Activated naive CD4-positive, alpha-beta T cell treated with Interleukin-2 at 50 U/mL for 16 hours (primary cell): Measurements from ENCODE around the gene PLCH2.
A peak's percentile ranks its signal among the peaks of the same experiment; 100 is the strongest.

Experiments used
- DNase-seq: peaks from one replicate; pipeline ENCODE4 v3.0.0-alpha.2; 2020

Gene PLCH2

DNA sequence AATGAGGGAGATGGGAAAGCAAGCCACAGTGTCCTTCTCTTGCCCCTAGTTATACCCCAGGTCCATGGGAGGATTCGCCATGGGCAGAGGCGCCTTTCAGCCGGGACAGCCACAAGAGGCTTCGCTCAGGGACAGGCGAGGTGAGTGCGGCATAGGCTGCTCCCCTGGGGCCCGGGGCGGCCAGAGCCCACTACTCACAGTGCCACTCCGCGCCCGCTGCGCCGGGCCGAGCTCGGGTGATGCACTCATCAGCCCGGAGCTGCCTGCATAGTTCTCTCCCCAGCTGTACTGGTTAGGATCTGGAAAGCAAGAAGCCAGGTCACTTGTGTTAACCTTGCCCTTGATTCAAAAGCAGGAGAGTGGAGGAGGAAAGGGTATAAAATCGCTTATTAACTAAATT lies 41.9 kb downstream of the PLCH2 start:
- DNase-seq, result no peak

GRCh38 chr1:2518528-2518927 lies 42.4 kb downstream of the PLCH2 start:
- DNase-seq, result no peak

DNA sequence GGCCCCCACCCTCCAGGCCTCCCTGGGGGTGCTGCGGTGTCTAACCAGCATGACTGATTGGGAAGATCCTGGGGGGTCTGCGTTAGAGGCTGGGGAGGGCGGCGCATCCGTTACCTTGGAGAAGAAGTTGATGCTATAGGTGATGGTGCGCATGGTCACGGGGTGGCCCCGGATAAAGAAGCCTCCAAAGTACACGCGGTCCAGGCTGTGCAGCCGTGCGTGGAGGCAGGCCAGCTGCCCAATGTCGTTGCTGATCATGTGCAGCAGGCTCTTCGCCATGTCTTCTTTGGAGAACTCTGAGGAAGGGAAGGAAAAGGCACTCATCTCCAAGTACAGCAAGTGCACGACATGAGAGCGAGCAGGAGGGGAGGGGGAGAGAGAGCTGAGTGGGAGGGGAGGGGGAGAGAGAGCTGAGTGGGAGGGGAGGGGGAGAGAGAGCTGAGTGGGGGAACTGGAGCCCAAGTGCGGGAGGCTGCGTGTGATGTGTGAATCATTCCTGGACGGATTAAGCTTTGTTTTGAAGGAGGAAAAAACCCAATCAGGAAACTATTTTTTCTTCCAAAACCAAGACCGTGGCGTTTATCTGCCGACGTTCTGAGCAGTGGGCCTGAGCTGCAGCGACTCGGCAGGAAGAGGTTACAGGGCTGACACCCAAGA lies 43.1 kb downstream of the PLCH2 start:
- DNase-seq, result no peak

- no peak for DNase-seq
Measured at GRCh38 chr1:2519729-2520128, 43.6 kb downstream of the PLCH2 start.

GRCh38 chr1:2520206-2520605 lies 44.1 kb downstream of the PLCH2 start:
- no peak for DNase-seq

- no peak for DNase-seq
Measured at GRCh38 chr1:2520806-2521205, 44.7 kb downstream of the PLCH2 start.

GRCh38 chr1:2522230-2522629 lies 46.1 kb downstream of the PLCH2 start:
- no peak for DNase-seq

DNA sequence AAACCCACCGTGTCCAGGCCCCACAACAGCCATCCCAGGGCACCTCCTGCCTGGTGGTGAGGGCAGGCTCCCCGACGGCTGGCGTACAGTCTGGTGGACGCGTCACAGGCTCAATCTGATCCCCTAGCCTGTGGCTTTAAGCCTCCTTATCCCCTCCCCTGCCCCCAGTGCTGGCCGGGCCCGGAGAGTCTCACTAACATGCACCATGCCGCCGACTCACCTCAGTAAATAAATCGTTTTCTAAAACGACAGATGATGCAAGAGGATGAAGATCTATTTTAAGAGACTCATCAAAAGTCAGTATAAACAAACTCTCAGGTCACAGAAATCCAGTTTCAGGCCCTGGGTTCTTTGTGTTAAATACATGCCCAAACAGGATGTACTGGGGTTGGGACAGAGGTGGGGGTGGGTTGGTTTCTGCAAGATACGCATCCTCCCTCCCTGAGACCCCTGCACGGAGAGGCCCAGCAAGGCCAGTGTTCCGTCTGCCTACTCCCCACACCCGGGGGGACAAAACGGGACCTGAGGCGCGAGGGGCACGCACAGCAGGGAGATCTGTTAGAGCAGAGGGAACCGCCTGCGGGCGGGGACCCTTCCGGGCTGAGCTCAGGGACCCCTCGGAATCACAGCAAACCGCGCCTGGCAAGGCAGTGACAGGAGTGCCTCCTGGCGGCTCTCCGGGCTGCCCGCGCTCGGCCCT lies 47.3 kb downstream of the PLCH2 start:
- DNase-seq, result peak; percentile 32

DNA sequence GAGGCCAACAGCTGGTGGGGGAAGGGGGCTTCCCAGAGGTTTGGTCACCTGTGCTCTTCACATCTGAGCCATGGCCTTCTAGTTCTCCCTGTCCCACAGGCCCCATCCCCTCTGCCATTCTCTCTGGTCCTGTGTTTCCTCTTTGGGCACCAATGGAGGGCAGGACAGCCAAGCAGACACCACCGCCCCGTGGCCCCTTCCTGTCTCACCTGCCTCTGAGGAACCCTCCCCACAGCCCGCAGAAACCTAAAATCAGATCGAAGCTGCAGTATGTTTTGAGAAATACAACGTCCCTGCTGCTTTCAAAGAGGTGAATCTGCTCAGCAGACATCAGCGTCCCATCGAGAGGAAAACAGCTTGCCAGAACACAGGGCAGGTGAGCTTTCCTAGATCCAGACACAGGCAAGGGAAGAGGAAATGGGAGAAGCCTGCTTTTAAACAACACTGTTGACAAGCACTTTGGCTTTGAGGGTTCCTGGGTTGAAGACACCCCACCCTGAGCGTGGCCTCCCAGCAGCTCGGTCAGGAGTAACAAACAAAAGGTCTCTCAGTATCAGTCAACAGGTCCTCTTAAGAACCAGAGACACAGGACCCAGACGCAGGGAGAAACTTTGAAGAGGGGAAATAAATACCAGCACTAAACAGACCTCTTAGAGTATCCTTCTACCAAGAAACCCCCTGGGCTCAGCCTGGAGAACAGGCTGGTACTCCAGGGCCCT lies 48.0 kb downstream of the PLCH2 start:
- peak; percentile 41 for DNase-seq

- DNase-seq, result no peak
Measured at GRCh38 chr1:2525572-2525919, 49.5 kb downstream of the PLCH2 start.

DNA sequence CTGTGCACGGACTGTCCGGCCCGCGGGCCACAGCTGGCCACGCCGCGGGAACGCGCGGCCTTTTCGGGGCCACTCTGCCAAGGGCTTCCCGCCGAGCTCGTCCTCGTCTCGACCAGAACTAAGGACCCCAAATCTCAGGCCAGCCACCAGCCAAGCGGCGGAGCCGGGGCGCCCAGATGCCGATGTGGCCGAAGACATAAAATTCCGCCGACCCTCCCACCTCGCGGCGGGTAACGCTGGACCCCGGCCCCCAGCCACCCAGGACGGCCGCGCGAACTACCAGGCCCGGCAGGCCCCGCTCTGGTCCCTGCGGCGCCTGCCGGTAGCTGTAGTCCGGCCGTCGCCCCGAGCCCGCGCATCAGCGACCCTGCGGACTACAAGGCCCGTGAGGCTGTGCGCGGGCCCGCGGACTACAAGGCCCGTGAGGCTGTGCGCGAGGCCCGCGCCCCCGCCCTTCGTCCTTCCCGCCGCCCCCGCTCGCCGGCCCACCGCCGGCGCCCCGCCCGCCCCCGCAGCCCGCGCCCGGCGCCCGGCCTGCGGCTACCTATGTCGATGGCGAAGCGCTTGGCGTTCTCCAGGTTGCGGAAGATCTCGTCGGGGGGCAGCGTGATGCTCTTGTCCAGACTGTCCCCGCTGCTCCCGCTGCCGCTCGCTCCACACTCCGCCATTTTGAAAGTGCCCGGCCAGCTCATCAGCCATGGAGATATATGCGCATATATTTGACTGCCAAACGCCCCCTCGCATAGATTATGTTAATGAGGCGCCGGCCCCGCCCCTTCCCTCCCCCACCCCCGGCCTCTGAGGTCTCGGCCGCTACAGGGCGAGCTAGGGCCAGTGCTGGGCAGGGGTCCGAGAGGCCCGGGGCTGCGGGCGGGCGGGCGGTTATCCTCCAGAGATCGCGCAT lies 50.1 kb downstream of the PLCH2 start, which contains the start of gene PANK4:
PANK4 (minus strand) TSS at position 677 of the 904 bp plus-strand sequence; CDS start at position 668, 9 bp downstream.
- peak; percentile 89 for DNase-seq

DNA sequence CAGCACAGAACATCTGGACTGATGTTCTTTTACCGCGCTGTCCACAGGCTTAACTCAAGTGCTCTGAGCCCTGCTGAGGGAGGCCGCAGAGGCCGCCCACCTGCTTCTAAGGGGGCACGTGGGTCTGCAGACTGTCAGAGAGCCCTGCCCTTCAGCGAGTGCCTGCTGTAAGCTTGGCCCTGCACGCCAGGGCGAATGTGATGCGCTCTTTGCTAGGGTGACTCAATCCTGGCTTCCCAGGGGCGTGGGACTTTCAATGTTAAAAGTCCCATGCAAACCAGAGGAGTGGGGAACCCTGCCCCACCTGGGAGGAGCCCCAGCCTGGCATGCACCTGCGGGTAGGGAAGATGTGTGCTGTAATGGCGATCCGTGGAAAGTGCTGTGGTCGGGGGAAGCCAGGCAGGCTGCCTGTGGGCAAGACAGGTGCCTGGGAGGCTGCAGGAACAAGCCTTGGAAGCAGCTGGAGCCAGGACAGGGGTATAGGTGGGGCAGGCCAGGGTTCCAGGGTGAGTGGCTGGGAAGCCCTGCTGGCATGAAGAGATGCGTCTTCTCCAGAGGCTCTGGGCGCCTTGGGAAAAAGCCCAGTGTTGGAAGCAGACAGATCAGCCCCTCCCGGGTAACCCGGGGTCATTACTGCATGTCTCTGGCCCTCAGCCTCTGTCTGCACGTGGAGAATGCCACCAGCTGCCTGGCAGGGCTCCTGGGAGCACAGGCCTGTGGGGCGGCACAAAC lies 50.9 kb downstream of the PLCH2 start:
- DNase-seq, result peak; percentile 74

GRCh38 chr1:2527556-2527860 lies 51.4 kb downstream of the PLCH2 start:
- no peak for DNase-seq

DNA sequence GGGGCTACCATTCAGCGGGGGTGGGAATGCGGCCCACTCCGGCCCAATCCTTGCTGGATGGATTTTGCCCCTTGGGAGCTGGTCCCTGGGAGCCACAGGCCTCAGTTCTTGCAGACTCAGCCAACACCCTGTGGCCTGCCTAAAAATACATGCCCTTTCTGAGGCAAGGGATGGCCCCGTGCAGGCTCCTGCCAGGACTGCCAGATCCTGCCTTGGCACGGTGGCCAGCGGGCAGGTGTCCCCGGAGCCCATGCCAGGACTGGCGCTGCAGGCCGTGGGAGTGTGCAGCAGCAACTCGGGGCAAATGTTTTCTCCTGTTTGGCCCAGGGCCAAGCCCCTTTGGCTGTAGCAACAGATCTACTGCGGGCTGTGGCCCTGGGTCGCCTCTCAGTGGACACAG lies 51.9 kb downstream of the PLCH2 start:
- DNase-seq, result no peak

DNA sequence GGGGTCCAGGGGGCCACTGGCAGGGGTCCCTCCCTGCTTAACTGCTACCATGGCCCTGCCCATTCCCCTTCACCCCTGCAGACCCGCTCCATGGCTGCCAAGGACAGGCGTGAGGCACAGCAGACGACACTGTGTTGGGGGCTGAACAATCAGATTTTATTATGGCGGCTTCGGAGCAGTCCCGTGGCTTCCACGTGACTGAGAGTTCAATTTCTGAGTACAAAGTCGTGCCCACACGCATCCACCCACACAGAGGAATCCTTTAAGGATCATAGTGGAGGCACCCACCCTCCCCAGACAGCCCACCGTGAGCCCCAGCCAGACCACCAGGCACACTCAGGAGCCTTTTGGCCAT lies 52.5 kb downstream of the PLCH2 start:
- DNase-seq, result no peak

DNA sequence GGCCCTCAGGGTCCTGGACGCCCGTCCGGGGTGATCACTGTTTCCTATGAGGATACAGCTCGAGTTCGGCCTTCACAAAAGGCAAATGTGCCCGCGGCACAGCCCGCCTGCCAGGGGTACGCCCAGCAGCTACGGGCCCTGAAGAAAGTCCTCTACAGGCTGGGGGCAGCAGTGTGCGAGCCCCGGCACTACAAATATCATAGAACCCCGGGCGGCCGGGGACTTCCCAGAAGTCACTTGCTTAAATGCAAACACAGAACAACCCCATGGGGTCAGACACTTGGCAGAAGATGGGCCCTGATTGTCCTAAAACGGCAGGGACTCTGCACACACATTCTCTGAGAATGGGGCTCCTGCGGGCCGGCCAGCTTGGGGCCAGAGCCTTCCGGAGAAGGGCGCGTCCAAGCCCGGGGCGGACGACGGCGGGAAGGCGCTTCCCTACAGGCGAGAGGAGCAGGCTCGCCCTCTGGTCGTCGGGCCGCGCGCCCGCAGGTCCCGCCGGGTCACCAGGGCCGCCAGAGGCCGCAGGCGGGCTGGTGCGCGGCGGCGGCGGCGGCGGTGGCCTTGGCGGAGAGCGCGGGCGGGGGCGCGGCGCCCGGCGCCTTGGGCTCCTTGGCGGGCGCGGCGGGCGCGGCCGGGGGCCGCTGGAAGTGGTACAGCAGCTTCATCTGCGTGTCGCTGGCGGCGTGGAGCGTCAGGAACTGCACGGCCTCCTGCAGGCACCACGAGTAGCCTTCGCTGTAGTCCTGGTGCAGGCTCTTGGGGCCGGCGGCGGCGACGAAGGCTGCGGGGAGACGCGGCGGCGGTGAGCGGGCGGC lies 53.1 kb downstream of the PLCH2 start:
- peak; percentile 50 for DNase-seq

DNA sequence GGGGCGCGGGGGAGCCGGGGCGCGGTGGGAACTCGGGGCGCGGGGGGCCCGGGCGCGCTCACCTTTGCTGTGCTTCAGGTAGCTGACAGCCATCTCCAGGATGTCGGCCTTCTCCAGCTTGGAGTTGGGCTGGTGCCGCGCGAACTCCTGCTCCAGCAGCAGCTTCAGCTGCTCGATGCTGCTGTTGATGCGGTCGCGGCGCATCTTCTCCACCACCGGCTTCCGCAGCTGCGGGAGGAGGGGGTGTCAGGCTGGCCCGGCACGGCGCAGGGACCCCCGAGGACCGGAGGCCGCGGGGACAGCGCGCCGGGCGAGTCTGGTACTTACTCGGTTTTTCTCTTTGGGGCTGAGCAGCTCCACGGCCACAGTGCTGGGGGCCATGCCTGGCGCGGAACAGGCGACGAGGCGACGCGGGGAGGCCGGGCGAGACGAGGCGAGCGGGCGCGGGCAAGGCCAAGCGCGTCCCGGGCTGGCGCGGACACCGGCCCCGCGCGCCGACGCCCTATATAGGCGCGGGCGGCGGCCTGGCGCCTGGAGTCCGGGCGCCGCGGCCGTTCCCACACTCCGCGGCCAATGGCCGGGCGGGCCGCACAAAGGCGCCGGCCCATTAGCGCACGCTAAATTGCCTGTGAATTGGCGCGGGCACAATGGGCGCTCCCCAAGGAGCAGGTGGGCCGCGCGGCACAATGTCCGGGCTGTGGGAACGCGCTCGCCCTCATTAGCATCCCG lies 53.9 kb downstream of the PLCH2 start, which contains the start of gene HES5:
HES5 (minus strand) TSS at position 480 of the 729 bp plus-strand sequence; CDS start at position 381, 99 bp downstream.
- DNase-seq, result no peak

- DNase-seq, result no peak
Measured at GRCh38 chr1:2530513-2531361, 54.6 kb downstream of the PLCH2 start.

- no peak for DNase-seq
Measured at GRCh38 chr1:2532485-2533160, 56.5 kb downstream of the PLCH2 start.
